HUES6 (cell line): ENCODE measurements around the gene PRKCB.

Source experiments
- H3K27ac ChIP-seq: 2 replicates; pipeline ENCODE4 v1.7.0; 2013; ENCODE audit warnings: low read depth, mild to moderate bottlenecking, low read length, inconsistent platforms
- H3K27me3 ChIP-seq: 2 replicates; pipeline ENCODE4 v1.6.1; 2013; ENCODE audit warnings: low read length; ENCODE audit not compliant: control insufficient read depth, insufficient read depth
- H3K36me3 ChIP-seq: 2 replicates; pipeline ENCODE4 v1.6.1; 2013; ENCODE audit warnings: low read length; ENCODE audit not compliant: control insufficient read depth, insufficient read depth
- H3K4me1 ChIP-seq: 2 replicates; pipeline ENCODE4 v1.6.1; 2013; ENCODE audit warnings: low read length; ENCODE audit not compliant: control insufficient read depth, insufficient read depth
- H3K4me3 ChIP-seq: 2 replicates; pipeline ENCODE4 v1.5.1; 2013; ENCODE audit warnings: low read depth, low read length
- H3K9ac ChIP-seq: one replicate; pipeline ENCODE4 v1.6.1; 2013; ENCODE audit warnings: mild to moderate bottlenecking, low read length
- H3K9me3 ChIP-seq: 2 replicates; pipeline ENCODE4 v1.6.1; 2013; ENCODE audit warnings: low read depth, low read length; ENCODE audit not compliant: control insufficient read depth, insufficient read depth

PRKCB gene

DNA sequence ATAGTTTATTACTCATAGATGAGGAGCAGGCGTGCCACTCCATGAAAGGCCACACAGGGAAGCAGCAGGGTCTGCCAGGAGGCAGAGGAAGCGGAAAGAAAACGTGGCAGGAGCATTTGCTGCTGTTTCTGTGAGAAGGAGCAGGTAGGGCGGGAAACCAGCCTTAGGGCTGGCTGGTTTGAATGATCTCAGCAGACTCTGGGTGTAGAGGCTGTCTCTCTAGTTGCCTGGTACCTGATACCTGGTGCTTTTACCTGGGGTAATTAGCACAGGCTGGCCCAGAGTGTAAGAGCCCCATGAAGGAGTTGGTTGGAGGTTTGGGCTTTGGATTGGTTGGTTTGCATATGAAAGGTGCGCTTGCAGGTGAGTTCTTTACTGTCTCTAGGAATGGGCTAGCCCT lies 215.3 kb downstream of the PRKCB start:
- H3K9ac ChIP-seq, result peak overlapping the region; percentile 38
- H3K27ac ChIP-seq, result no peak overlapping the region
- H3K4me1 ChIP-seq, result peaks cover 32% of the 10 kb centered on the region
- H3K4me3 ChIP-seq, result no peak overlapping the region
- no peaks in the 10 kb centered on the region for H3K36me3 ChIP-seq
- H3K9me3 ChIP-seq, result no peaks in the 10 kb centered on the region
- no peaks in the 10 kb centered on the region for H3K27me3 ChIP-seq

GRCh38 chr16:24052329-24053098 lies 216.7 kb downstream of the PRKCB start:
- Histone ChIP-seq H3K9ac (no peak overlapping the region), H3K27ac (no peak overlapping the region), H3K4me1 (peaks cover 26% of the 10 kb centered on the region), H3K9me3 (no peaks in the 10 kb centered on the region), H3K36me3 (no peaks in the 10 kb centered on the region), H3K4me3 (no peak overlapping the region), H3K27me3 (no peaks in the 10 kb centered on the region)

DNA sequence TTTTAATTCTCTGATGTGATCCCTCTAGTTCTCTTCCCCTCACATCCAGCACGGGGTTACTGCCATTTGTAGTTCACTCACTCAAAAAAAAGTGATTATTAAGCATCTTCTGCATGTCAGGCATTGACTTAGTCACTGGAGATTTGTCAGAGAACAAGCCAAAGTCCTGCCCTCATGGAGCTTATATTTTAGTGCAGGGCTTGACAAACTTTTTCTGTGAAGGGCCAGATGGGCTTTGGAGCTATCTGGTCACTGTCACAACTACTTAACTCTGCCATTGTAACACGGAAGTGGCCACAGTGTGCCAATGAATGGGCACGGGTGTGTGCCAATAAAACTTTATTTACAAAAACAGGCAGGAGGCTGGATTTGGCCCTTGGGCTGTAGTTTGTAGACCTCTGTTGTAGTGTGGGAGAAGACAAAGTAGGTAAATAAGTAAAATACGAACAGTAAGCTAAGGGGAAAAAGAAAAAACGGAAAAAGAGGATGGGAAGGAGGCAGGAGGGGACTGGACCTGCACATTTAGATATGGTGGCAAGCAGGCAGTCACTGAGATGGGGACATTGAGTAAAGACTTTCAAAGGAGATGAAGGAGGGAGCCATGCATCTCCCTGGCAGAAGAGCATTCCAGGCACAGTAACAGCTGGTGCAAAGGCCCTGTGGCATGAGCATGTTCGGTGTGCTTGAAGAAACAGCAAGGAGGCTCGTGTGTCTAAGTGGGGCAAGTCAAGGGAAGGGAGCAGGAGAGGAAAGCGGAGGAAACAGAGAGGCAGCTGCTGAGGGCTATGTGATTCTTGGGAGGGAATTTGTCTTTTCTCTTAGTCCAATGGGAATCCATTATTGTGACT lies 217.5 kb downstream of the PRKCB start:
- no peaks in the 10 kb centered on the region for H3K36me3 ChIP-seq

GRCh38 chr16:24054741-24055491 lies 219.1 kb downstream of the PRKCB start:
- Histone ChIP-seq H3K4me3 (no peak overlapping the region), H3K36me3 (no peaks in the 10 kb centered on the region), H3K4me1 (peaks cover 26% of the 10 kb centered on the region), H3K27ac (no peak overlapping the region), H3K27me3 (no peaks in the 10 kb centered on the region), H3K9me3 (no peaks in the 10 kb centered on the region), H3K9ac (no peak overlapping the region)

More for the DNA sequence above, 217.5 kb downstream of the PRKCB start:
- H3K27me3 ChIP-seq, result no peaks in the 10 kb centered on the region
- H3K27ac ChIP-seq, result no peak overlapping the region
- no peak overlapping the region for H3K9ac ChIP-seq
- no peak overlapping the region for H3K4me3 ChIP-seq
- H3K4me1 ChIP-seq, result peaks cover 26% of the 10 kb centered on the region
- H3K9me3 ChIP-seq, result no peaks in the 10 kb centered on the region

- Histone ChIP-seq H3K4me1 (no peaks in the 10 kb centered on the region), H3K9ac (no peak overlapping the region), H3K9me3 (no peaks in the 10 kb centered on the region), H3K36me3 (no peaks in the 10 kb centered on the region), H3K27me3 (no peaks in the 10 kb centered on the region), H3K27ac (no peak overlapping the region), H3K4me3 (no peak overlapping the region)
These were observed 226.6 kb downstream of the PRKCB start for GRCh38 chr16:24062270-24062817.

DNA sequence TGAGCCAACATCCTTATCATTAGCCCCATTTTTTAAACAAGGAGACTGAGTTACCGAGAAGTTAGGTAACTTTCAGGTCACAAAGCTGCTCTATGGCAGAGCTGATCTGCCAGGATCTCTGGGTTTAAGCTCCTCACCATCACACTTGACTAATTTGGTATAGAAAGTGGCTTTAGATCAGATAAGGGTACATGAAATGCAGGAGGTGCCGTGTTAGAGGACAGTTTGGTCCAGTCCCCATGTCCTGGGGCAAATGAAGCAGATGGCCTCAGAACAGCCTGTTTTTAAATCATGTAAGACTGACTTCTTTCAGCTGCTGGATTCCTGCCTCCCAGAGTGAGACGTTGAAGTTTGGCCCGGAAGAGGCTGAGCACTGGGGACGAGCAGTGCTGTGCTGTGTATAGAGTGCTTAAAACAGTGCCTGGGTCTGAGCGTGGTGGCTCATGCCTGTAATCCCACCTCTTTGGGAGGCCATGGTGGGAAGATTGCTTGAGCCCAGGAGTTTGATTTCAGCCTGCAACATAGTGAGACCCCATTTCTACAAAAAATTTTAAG lies 233.3 kb downstream of the PRKCB start:
- no peaks in the 10 kb centered on the region for H3K27me3 ChIP-seq
- no peak overlapping the region for H3K9ac ChIP-seq
- no peaks in the 10 kb centered on the region for H3K36me3 ChIP-seq
- H3K4me3 ChIP-seq, result no peak overlapping the region
- no peaks in the 10 kb centered on the region for H3K4me1 ChIP-seq
- no peaks in the 10 kb centered on the region for H3K9me3 ChIP-seq
- no peak overlapping the region for H3K27ac ChIP-seq

DNA sequence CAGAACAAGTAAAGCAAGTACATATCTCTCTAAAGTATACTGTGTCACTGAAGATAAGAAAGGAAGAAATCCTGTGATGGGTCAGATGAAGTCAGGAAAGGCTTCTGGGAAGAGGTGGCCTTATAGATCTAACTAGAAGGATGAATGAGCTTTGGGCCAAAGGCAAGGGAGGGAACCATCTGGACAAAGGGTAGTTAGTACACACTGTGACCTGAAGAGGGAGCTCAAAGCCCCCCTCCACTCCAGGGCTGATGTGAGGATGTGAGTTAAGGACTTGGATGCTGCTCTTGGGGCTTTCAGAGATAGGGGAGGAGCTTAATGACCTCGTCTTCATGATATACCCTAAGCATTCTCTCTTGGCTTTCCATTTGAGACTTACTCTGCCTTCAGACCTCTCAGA lies 235.1 kb downstream of the PRKCB start:
- Histone ChIP-seq H3K27me3 (no peaks in the 10 kb centered on the region), H3K9ac (no peak overlapping the region), H3K9me3 (no peaks in the 10 kb centered on the region), H3K4me3 (no peak overlapping the region), H3K4me1 (peaks cover 8% of the 10 kb centered on the region), H3K27ac (no peak overlapping the region), H3K36me3 (no peaks in the 10 kb centered on the region)

DNA sequence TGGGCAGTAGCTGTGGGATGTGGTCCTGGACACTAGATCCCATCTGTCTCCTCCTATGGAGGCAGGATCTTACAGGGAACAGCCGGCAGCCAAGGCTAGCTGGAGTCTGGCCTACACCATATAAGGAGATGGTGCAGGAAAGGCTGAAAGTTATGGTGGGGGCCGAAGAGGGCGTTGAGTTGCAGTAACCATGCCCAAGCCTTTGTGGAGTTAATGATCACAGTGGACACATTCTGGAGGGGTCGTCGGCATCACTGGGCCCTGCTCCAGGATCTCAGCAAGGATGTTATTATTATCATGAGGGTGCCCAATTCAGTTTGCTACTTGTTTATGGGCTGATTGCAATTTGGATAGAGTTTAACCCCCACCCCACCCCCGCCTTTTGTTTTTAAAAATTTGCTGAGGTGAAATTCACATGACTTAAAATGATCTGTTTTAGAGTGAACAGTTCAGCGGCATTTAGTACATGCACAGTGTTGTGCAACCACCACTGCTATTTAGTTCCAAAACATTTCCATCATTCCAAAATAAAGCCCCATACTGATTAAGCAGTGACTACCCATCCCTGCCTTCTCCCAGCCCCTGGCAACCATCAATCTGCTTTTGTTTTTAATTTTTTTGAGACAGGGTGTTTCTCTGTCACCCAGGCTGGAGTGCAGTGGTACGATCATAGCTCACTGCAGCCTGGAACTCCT lies 236.0 kb downstream of the PRKCB start:
- no peak overlapping the region for H3K27ac ChIP-seq
- peaks cover 17% of the 10 kb centered on the region for H3K4me1 ChIP-seq
- H3K36me3 ChIP-seq, result no peaks in the 10 kb centered on the region
- H3K27me3 ChIP-seq, result no peaks in the 10 kb centered on the region
- no peak overlapping the region for H3K4me3 ChIP-seq
- H3K9ac ChIP-seq, result no peak overlapping the region
- no peaks in the 10 kb centered on the region for H3K9me3 ChIP-seq

GRCh38 chr16:24073321-24073720 lies 237.5 kb downstream of the PRKCB start:
- no peak overlapping the region for H3K27ac ChIP-seq
- no peak overlapping the region for H3K4me3 ChIP-seq
- H3K27me3 ChIP-seq, result no peaks in the 10 kb centered on the region
- no peaks in the 10 kb centered on the region for H3K9me3 ChIP-seq
- peaks cover 25% of the 10 kb centered on the region for H3K4me1 ChIP-seq
- H3K9ac ChIP-seq, result no peak overlapping the region
- no peaks in the 10 kb centered on the region for H3K36me3 ChIP-seq

DNA sequence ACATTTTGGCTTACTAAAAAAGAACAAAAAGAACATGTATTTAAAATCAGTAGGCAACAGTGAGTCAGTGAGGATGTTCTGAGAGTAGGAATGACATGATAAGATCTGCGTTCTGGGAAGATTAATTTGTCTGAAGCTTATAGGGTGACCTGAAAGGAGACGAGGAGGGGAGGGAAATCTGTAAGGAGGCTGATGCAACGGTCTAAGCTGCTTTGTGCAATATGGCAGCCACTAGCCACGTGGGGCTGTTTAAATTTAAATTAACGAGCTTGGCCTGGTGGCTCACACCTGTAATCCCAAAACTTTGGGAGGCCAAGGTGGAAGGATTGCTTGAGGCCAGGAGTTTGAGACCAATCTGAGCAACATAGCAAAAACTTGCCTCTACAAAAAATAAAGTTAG lies 238.8 kb downstream of the PRKCB start:
- no peak overlapping the region for H3K4me3 ChIP-seq

More for the DNA sequence above, 238.8 kb downstream of the PRKCB start:
- Histone ChIP-seq H3K9me3 (no peaks in the 10 kb centered on the region), H3K9ac (no peak overlapping the region), H3K27me3 (no peaks in the 10 kb centered on the region), H3K27ac (no peak overlapping the region), H3K36me3 (no peaks in the 10 kb centered on the region), H3K4me1 (peaks cover 26% of the 10 kb centered on the region)
